Measurements from ENCODE around the gene C1QTNF1. TPM values are rescaled to one million over a fixed set of nuclear protein-coding genes. Genes with fewer than 3 reads are reported as not detected.

C1QTNF1 gene
- total RNA-seq, 1 donor: 42.1 TPM

- H3K4me3 ChIP-seq (ENCODE audit: low read depth, low read length): no peak overlapping the region
- no peak for TF ChIP-seq CTCF (IDR thresholded peaks at IDR 0.05; ENCODE audit: insufficient read depth, low read length)
- no peak for DNase-seq (ENCODE audit: low read depth)
Observed at GRCh38 chr17:78988152-78988551, 35.8 kb upstream of the C1QTNF1 start.

GRCh38 chr17:78990349-78991016 lies 33.5 kb upstream of the C1QTNF1 start:
- DNase-seq (ENCODE audit: low read depth): no peak
- no peak overlapping the region for H3K4me3 ChIP-seq (ENCODE audit: low read depth, low read length)
- no peak for TF ChIP-seq CTCF (IDR thresholded peaks at IDR 0.05; ENCODE audit: insufficient read depth, low read length)

- no peak for TF ChIP-seq CTCF (IDR thresholded peaks at IDR 0.05; ENCODE audit: insufficient read depth, low read length)
- H3K4me3 ChIP-seq (ENCODE audit: low read depth, low read length): no peak overlapping the region
- no peak for DNase-seq (ENCODE audit: low read depth)
Observed at GRCh38 chr17:78991017-78991738, 32.8 kb upstream of the C1QTNF1 start.

- no peak overlapping the region for H3K4me3 ChIP-seq (ENCODE audit: low read depth, low read length)
- TF ChIP-seq CTCF (IDR thresholded peaks at IDR 0.05; ENCODE audit: insufficient read depth, low read length): no peak
- no peak for DNase-seq (ENCODE audit: low read depth)
Observed at GRCh38 chr17:78991906-78992532, 31.9 kb upstream of the C1QTNF1 start.

GRCh38 chr17:78992542-78993212 lies 31.3 kb upstream of the C1QTNF1 start:
- no peak for DNase-seq (ENCODE audit: low read depth)
- H3K4me3 ChIP-seq (ENCODE audit: low read depth, low read length): no peak overlapping the region
- TF ChIP-seq CTCF (IDR thresholded peaks at IDR 0.05; ENCODE audit: insufficient read depth, low read length): no peak

- DNase-seq (ENCODE audit: low read depth): peak; percentile 57
- H3K4me3 ChIP-seq (ENCODE audit: low read depth, low read length): no peak overlapping the region
- peak; percentile 79 for TF ChIP-seq CTCF (IDR thresholded peaks at IDR 0.05; ENCODE audit: insufficient read depth, low read length)
Observed at GRCh38 chr17:78993241-78993956, 30.6 kb upstream of the C1QTNF1 start.

All from fibroblast of the aortic adventitia (primary cell).